ENCODE measurements around the gene PLD6.

DNA sequence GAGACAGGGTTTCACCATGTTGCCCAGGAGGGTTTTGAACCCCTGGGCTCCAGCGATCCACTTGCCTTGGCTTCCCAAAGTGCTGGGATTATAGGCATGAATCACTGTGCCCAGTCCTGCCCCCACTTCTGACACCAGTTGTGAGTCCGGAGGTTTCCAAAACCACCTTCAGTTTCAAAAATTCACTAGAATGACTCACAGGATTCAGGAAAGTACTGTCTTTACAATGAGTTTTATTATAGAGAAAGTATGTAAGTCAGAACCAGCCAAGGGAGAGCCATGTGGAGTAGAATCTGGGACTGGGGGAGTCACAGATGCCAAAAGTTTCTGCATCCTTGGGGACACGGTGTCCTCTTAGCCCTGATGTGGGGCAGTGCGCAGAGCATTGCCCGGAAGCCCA, 55.1 kb downstream of the PLD6 start:
- TF ChIP-seq SUZ12 (IDR thresholded peaks at IDR 0.05; ENCODE audit: extremely low read depth, insufficient read depth, insufficient read length) (no peak), YY1 (IDR thresholded peaks at IDR 0.05; ENCODE audit: insufficient read depth, insufficient read length) (no peak)

Measured in NT2/D1 (cell line).